Measurements from ENCODE around the gene RANBP10. TPM values are rescaled to one million over a fixed set of nuclear protein-coding genes. Genes with fewer than 3 reads are reported as not detected.

Gene RANBP10
- total RNA-seq, 2 experiments from 2014 or later = 12.3 to 20.0 TPM

GRCh38 chr16:67846320-67847063 is 40.1 kb upstream of the RANBP10 start, which contains the start of gene NUTF2:
NUTF2 (plus strand) TSS chr16:67846933; CDS start chr16:67865131, 18,198 bp downstream.
- peak within 1 kb of the TSS; percentile 80 for H3K27ac ChIP-seq (ENCODE audit: low read depth, low read length, poor library complexity, severe bottlenecking)
- H3K79me2 ChIP-seq (ENCODE audit: insufficient read depth, low read depth, low read length) = peaks cover 80% of the 10 kb centered on the region
- peaks cover 16% of the 10 kb centered on the region; the same call in 1 of the 2 replicates for H4K20me1 ChIP-seq (ENCODE audit: insufficient read depth, low read length)
- TF ChIP-seq CTCF (conservative IDR thresholded peaks at IDR 0.05; ENCODE audit: low read length) (no peak), EZH2phosphoT487 (IDR thresholded peaks at IDR 0.05; ENCODE audit: borderline replicate concordance, low read depth, low read length) (no peak)
- peak within 1 kb of the TSS; percentile 54; the same call in 1 of the 2 replicates for H2AFZ ChIP-seq (ENCODE audit: low read length)
- peak within 1 kb of the TSS; percentile 98 for H3K4me2 ChIP-seq (ENCODE audit: low read length)
- peaks cover 24% of the 10 kb centered on the region for H3K36me3 ChIP-seq (ENCODE audit: insufficient read depth, low read length)
- peak within 1 kb of the TSS; percentile 99 for H3K4me3 ChIP-seq (ENCODE audit: low read depth, low read length, poor library complexity, severe bottlenecking)
- H3K9me3 ChIP-seq (ENCODE audit: low read length) = no peaks in the 10 kb centered on the region
- no TSS peak for BruUV-seq (replicated peaks)
- DNase-seq (ENCODE audit: low spot score) = peak; percentile 98
- H3K9me2 ChIP-seq (ENCODE audit: insufficient read depth, low read length) = no peaks in the 10 kb centered on the region
- ChIA-PET POLR2A (interaction anchor here (0.6 to 1.4 kb wide), 5 partner anchors 12 to 1579 kb away, joined by 3 to 7 read pairs (median 3); partner anchors contain the start of genes RANBP10 and TSNAXIP1), CTCF (ENCODE audit: unreplicated experiment) (interaction anchor here (1.2 to 1.4 kb wide), 2 partner anchors 13 to 30 kb away, joined by 4 to 5 read pairs; no protein-coding TSS in a partner anchor)
- peaks cover 40% of the 10 kb centered on the region for H3K4me1 ChIP-seq (ENCODE audit: insufficient read depth, low read length, poor library complexity, severe bottlenecking)
- intact Hi-C loops (cut with micrococcal nuclease; ENCODE audit: unreplicated experiment) = loop anchor here (1.0 kb wide), 2 partner anchors 26 to 325 kb away; no protein-coding TSS in a partner anchor

- DNase-seq (ENCODE audit: low spot score) = no peak
- intact Hi-C loops (cut with micrococcal nuclease; ENCODE audit: unreplicated experiment) = loop anchor here (1.0 kb wide), 2 partner anchors 26 to 325 kb away; no protein-coding TSS in a partner anchor
- H3K4me3 ChIP-seq (ENCODE audit: low read depth, low read length, poor library complexity, severe bottlenecking) = peak overlapping the region; percentile 99
- peak overlapping the region; percentile 80 for H3K27ac ChIP-seq (ENCODE audit: low read depth, low read length, poor library complexity, severe bottlenecking)
- H3K9me2 ChIP-seq (ENCODE audit: insufficient read depth, low read length) = no peaks in the 10 kb centered on the region
- H4K20me1 ChIP-seq (ENCODE audit: insufficient read depth, low read length) = peaks cover 16% of the 10 kb centered on the region; the same call in 1 of the 2 replicates
- peak overlapping the region; percentile 54; the same call in 1 of the 2 replicates for H2AFZ ChIP-seq (ENCODE audit: low read length)
- peaks cover 45% of the 10 kb centered on the region for H3K4me1 ChIP-seq (ENCODE audit: insufficient read depth, low read length, poor library complexity, severe bottlenecking)
- POLR2A ChIA-PET = interaction anchor here (0.6 to 1.4 kb wide), 5 partner anchors 12 to 1580 kb away, joined by 3 to 7 read pairs (median 3); partner anchors contain the start of genes RANBP10 and TSNAXIP1
- no peak for TF ChIP-seq EZH2phosphoT487 (IDR thresholded peaks at IDR 0.05; ENCODE audit: borderline replicate concordance, low read depth, low read length)
- TF ChIP-seq CTCF (conservative IDR thresholded peaks at IDR 0.05; ENCODE audit: low read length) = no peak
- H3K4me2 ChIP-seq (ENCODE audit: low read length) = peak overlapping the region; percentile 98
- no peaks in the 10 kb centered on the region for H3K9me3 ChIP-seq (ENCODE audit: low read length)
- peaks cover 75% of the 10 kb centered on the region for H3K79me2 ChIP-seq (ENCODE audit: insufficient read depth, low read depth, low read length)
- H3K36me3 ChIP-seq (ENCODE audit: insufficient read depth, low read length) = peaks cover 23% of the 10 kb centered on the region
- BruUV-seq (replicated peaks) = TSS peak; percentile 89
- CTCF ChIA-PET (ENCODE audit: unreplicated experiment) = interaction anchor here (1.2 to 1.4 kb wide), 2 partner anchors 13 to 29 kb away, joined by 4 to 5 read pairs; no protein-coding TSS in a partner anchor
These were observed 39.6 kb upstream of the RANBP10 start for GRCh38 chr16:67846063-67846319.
